ENCODE measurements around the gene REEP5.
"Not testable (repeated sequence)": the region's sequence is repeated elsewhere in the genome, so short reads cannot be mapped to it uniquely, and the experiment has no call there.

The REEP5 gene

GRCh38 chr5:112870966-112871365 lies 51.1 kb downstream of the REEP5 start:
- peaks cover 33 to 34% of the 10 kb centered on the region in 2 donors for H3K36me3 ChIP-seq (ENCODE audit: control insufficient read depth in 2 of 2, insufficient read depth in 2 of 2, low read length in 2 of 2)
- H3K9me3 ChIP-seq (ENCODE audit: control insufficient read depth in 2 of 2, low read length in 2 of 2), result no peaks in the 10 kb centered on the region
- H3K27ac ChIP-seq (ENCODE audit: low read depth in 2 of 2, low read length in 2 of 2), result no peak overlapping the region
- no peak overlapping the region for H3K4me3 ChIP-seq (ENCODE audit: low read length in 2 of 2)
- H3K4me1 ChIP-seq (ENCODE audit: control insufficient read depth in 2 of 2, insufficient read depth in 2 of 2, low read length in 2 of 2), result no peaks in the 10 kb centered on the region
- H3K9ac ChIP-seq (ENCODE audit: low read depth in 1 of 2, low read length in 2 of 2), result no peak overlapping the region
- no peaks in the 10 kb centered on the region for H3K27me3 ChIP-seq (ENCODE audit: control insufficient read depth in 2 of 2, insufficient read depth in 2 of 2, low read length in 2 of 2)

- no peaks in the 10 kb centered on the region for H3K9me3 ChIP-seq (ENCODE audit: control insufficient read depth in 2 of 2, low read length in 2 of 2)
- H3K4me1 ChIP-seq (ENCODE audit: control insufficient read depth in 2 of 2, insufficient read depth in 2 of 2, low read length in 2 of 2), result no peaks in the 10 kb centered on the region
- no peak overlapping the region for H3K4me3 ChIP-seq (ENCODE audit: low read length in 2 of 2)
- peaks cover 34 to 37% of the 10 kb centered on the region in 2 donors for H3K36me3 ChIP-seq (ENCODE audit: control insufficient read depth in 2 of 2, insufficient read depth in 2 of 2, low read length in 2 of 2)
- no peaks in the 10 kb centered on the region for H3K27me3 ChIP-seq (ENCODE audit: control insufficient read depth in 2 of 2, insufficient read depth in 2 of 2, low read length in 2 of 2)
- H3K9ac ChIP-seq (ENCODE audit: low read depth in 1 of 2, low read length in 2 of 2), result no peak overlapping the region
- H3K27ac ChIP-seq (ENCODE audit: low read depth in 2 of 2, low read length in 2 of 2), result no peak overlapping the region
These were observed 52.1 kb downstream of the REEP5 start for GRCh38 chr5:112869948-112870347.

DNA sequence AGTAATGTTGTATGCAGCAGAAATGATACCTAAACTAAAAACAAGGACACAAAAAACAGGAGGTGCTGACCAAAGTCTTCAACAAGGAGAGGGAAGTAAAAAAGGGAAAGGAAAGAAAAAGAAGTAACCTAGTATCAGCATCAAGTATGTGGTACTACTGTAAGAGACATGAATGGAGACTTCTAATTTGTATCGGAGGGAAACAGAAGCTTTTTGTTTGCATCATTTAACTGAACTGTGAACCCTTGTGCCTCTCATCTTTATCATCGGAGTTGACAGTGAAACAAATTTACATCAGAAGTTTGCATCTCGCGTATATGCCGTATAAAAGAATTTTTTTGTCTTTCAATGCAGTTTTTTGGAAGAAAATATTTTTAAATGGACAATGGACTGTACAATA lies 54.6 kb downstream of the REEP5 start:
- Histone ChIP-seq H3K27me3 (ENCODE audit: control insufficient read depth in 2 of 2, insufficient read depth in 2 of 2, low read length in 2 of 2) (no peaks in the 10 kb centered on the region), H3K9ac (ENCODE audit: low read depth in 1 of 2, low read length in 2 of 2) (no peak overlapping the region), H3K4me1 (ENCODE audit: control insufficient read depth in 2 of 2, insufficient read depth in 2 of 2, low read length in 2 of 2) (peaks cover 3 to 8% of the 10 kb centered on the region in 2 donors), H3K9me3 (ENCODE audit: control insufficient read depth in 2 of 2, low read length in 2 of 2) (no peaks in the 10 kb centered on the region), H3K27ac (ENCODE audit: low read depth in 2 of 2, low read length in 2 of 2) (no peak overlapping the region), H3K36me3 (ENCODE audit: control insufficient read depth in 2 of 2, insufficient read depth in 2 of 2, low read length in 2 of 2) (peaks cover 45 to 49% of the 10 kb centered on the region in 2 donors), H3K4me3 (ENCODE audit: low read length in 2 of 2) (no peak overlapping the region)

DNA sequence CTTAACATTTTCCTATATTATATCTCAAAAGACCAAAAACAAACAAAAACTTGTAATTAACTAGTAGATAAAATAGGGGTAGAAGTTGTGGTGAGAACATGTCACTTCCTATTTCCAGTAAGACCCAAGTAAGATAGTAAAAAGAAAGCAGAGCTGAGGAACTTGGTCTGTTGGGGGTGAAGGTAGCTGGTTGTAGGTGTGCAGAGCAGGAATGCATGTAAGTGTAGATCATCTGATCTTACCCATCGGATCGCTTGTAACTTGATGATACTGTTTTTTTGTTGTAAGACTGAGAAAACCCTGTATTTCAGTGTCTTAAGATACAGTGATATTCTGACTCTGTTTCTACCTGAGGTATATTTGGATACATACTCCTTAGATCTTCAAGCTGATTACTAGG lies 55.3 kb downstream of the REEP5 start:
- Histone ChIP-seq H3K27me3 (ENCODE audit: control insufficient read depth in 2 of 2, insufficient read depth in 2 of 2, low read length in 2 of 2) (no peaks in the 10 kb centered on the region), H3K4me1 (ENCODE audit: control insufficient read depth in 2 of 2, insufficient read depth in 2 of 2, low read length in 2 of 2) (peaks cover 9 to 14% of the 10 kb centered on the region in 2 donors), H3K9me3 (ENCODE audit: control insufficient read depth in 2 of 2, low read length in 2 of 2) (no peaks in the 10 kb centered on the region), H3K4me3 (ENCODE audit: low read length in 2 of 2) (no peak overlapping the region), H3K36me3 (ENCODE audit: control insufficient read depth in 2 of 2, insufficient read depth in 2 of 2, low read length in 2 of 2) (peaks cover 45 to 50% of the 10 kb centered on the region in 2 donors), H3K27ac (ENCODE audit: low read depth in 2 of 2, low read length in 2 of 2) (no peak overlapping the region), H3K9ac (ENCODE audit: low read depth in 1 of 2, low read length in 2 of 2) (no peak overlapping the region)

DNA sequence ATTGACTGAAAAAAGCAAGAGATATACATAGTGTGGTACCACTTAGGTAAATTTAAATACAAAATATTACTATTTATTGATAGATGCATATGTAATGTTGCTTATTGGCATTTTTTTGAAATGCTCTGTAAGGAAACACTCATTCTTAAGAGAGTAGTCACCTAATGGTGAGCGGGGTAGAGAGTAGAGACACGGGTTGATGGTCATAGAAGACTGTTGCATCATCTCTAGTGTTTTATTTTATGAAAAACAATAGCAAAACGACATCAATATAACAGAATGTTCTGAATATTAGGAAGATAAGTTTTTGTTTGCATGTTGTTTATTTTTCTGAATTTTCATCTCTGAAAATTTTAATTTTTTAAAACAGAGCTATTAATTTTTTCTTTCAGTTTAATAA lies 56.9 kb downstream of the REEP5 start:
- no peaks in the 10 kb centered on the region for H3K27me3 ChIP-seq (ENCODE audit: control insufficient read depth in 2 of 2, insufficient read depth in 2 of 2, low read length in 2 of 2)
- peaks cover 36 to 43% of the 10 kb centered on the region in 2 donors for H3K36me3 ChIP-seq (ENCODE audit: control insufficient read depth in 2 of 2, insufficient read depth in 2 of 2, low read length in 2 of 2)
- H3K4me1 ChIP-seq (ENCODE audit: control insufficient read depth in 2 of 2, insufficient read depth in 2 of 2, low read length in 2 of 2), result peaks cover 9 to 19% of the 10 kb centered on the region in 2 donors

GRCh38 chr5:112863549-112863948 lies 58.5 kb downstream of the REEP5 start:
- no peak overlapping the region for H3K27ac ChIP-seq (ENCODE audit: low read depth in 2 of 2, low read length in 2 of 2)
- H3K9me3 ChIP-seq (ENCODE audit: control insufficient read depth in 2 of 2, low read length in 2 of 2), result no peaks in the 10 kb centered on the region
- no peak overlapping the region for H3K9ac ChIP-seq (ENCODE audit: low read depth in 1 of 2, low read length in 2 of 2)
- H3K4me3 ChIP-seq (ENCODE audit: low read length in 2 of 2), result no peak overlapping the region
- peaks cover 30 to 36% of the 10 kb centered on the region in 2 donors for H3K36me3 ChIP-seq (ENCODE audit: control insufficient read depth in 2 of 2, insufficient read depth in 2 of 2, low read length in 2 of 2)
- H3K27me3 ChIP-seq (ENCODE audit: control insufficient read depth in 2 of 2, insufficient read depth in 2 of 2, low read length in 2 of 2), result no peaks in the 10 kb centered on the region
- peaks cover 9 to 19% of the 10 kb centered on the region in 2 donors for H3K4me1 ChIP-seq (ENCODE audit: control insufficient read depth in 2 of 2, insufficient read depth in 2 of 2, low read length in 2 of 2)

More for the DNA sequence above, 56.9 kb downstream of the REEP5 start:
- Histone ChIP-seq H3K9me3 (ENCODE audit: control insufficient read depth in 2 of 2, low read length in 2 of 2) (no peaks in the 10 kb centered on the region), H3K9ac (ENCODE audit: low read depth in 1 of 2, low read length in 2 of 2) (no peak overlapping the region), H3K4me3 (ENCODE audit: low read length in 2 of 2) (no peak overlapping the region), H3K27ac (ENCODE audit: low read depth in 2 of 2, low read length in 2 of 2) (no peak overlapping the region)

GRCh38 chr5:112862085-112862484 lies 59.9 kb downstream of the REEP5 start:
- peak overlapping the region; percentile 80 to 90 for H3K9ac ChIP-seq (ENCODE audit: low read depth in 1 of 2, low read length in 2 of 2)
- peaks cover 9 to 19% of the 10 kb centered on the region in 2 donors for H3K4me1 ChIP-seq (ENCODE audit: control insufficient read depth in 2 of 2, insufficient read depth in 2 of 2, low read length in 2 of 2)
- H3K4me3 ChIP-seq (ENCODE audit: low read length in 2 of 2), result peak overlapping the region; percentile 84 to 99
- no peaks in the 10 kb centered on the region for H3K27me3 ChIP-seq (ENCODE audit: control insufficient read depth in 2 of 2, insufficient read depth in 2 of 2, low read length in 2 of 2)
- no peak overlapping the region for H3K27ac ChIP-seq (ENCODE audit: low read depth in 2 of 2, low read length in 2 of 2)
- H3K9me3 ChIP-seq (ENCODE audit: control insufficient read depth in 2 of 2, low read length in 2 of 2), result no peaks in the 10 kb centered on the region
- peaks cover 21 to 25% of the 10 kb centered on the region in 2 donors for H3K36me3 ChIP-seq (ENCODE audit: control insufficient read depth in 2 of 2, insufficient read depth in 2 of 2, low read length in 2 of 2)

- H3K4me1 ChIP-seq (ENCODE audit: control insufficient read depth in 2 of 2, insufficient read depth in 2 of 2, low read length in 2 of 2), result peaks cover 9 to 19% of the 10 kb centered on the region in 2 donors
- H3K9ac ChIP-seq (ENCODE audit: low read depth in 1 of 2, low read length in 2 of 2), result peak overlapping the region; percentile 80 to 90
- no peaks in the 10 kb centered on the region for H3K27me3 ChIP-seq (ENCODE audit: control insufficient read depth in 2 of 2, insufficient read depth in 2 of 2, low read length in 2 of 2)
- H3K4me3 ChIP-seq (ENCODE audit: low read length in 2 of 2), result peak overlapping the region; percentile 84 to 99
- H3K36me3 ChIP-seq (ENCODE audit: control insufficient read depth in 2 of 2, insufficient read depth in 2 of 2, low read length in 2 of 2), result peaks cover 17 to 22% of the 10 kb centered on the region in 2 donors
- H3K9me3 ChIP-seq (ENCODE audit: control insufficient read depth in 2 of 2, low read length in 2 of 2), result no peaks in the 10 kb centered on the region
- H3K27ac ChIP-seq (ENCODE audit: low read depth in 2 of 2, low read length in 2 of 2), result peak overlapping the region; percentile 57 to 75
These were observed 60.4 kb downstream of the REEP5 start for GRCh38 chr5:112861638-112861985.

DNA sequence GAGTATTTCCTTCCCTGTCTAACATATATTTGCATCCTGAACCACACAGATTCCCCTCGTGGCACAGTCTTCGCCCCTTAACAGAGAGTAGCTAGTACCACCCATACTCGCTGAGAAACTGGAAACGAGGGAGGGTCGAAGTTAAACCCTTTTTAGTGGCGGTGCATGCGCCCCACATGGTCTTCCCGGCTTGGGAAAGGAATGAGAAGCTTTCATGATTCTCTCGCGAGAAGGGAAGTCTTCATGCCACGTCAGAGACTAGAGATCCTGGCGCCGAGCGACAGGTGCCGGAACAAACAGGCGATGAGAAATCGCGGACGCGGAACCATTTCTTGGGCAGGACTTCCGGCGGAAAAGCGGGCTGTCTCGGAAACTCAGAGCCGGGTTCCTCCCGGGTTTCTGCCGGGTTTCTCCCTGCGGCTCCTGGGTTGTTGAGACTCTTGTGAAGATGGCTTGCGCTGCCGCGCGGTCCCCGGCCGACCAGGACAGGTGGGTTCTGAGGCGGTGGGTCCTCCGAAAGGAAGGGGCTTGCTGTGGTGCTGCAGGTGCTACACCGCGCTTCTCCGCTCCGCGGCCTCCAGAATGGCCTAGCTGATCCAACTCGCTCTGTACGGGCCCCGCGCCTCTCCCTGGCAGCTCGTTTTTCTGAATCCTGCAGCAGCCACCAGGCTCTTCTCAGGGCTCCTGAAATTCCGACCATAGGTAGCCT lies 60.9 kb downstream of the REEP5 start, which contains the start of gene SRP19:
SRP19 (plus strand) TSS at position 359 of the 709 bp plus-strand sequence; CDS start at position 449, 90 bp downstream.
- no peaks in the 10 kb centered on the region for H3K27me3 ChIP-seq (ENCODE audit: control insufficient read depth in 2 of 2, insufficient read depth in 2 of 2, low read length in 2 of 2)
- no peaks in the 10 kb centered on the region for H3K9me3 ChIP-seq (ENCODE audit: control insufficient read depth in 2 of 2, low read length in 2 of 2)
- peaks cover 12 to 17% of the 10 kb centered on the region in 2 donors for H3K36me3 ChIP-seq (ENCODE audit: control insufficient read depth in 2 of 2, insufficient read depth in 2 of 2, low read length in 2 of 2)
- peak within 1 kb of the TSS; percentile 60 to 75 for H3K27ac ChIP-seq (ENCODE audit: low read depth in 2 of 2, low read length in 2 of 2)
- peak within 1 kb of the TSS; percentile 84 to 99 for H3K4me3 ChIP-seq (ENCODE audit: low read length in 2 of 2)
- peaks cover 9 to 19% of the 10 kb centered on the region in 2 donors for H3K4me1 ChIP-seq (ENCODE audit: control insufficient read depth in 2 of 2, insufficient read depth in 2 of 2, low read length in 2 of 2)
- H3K9ac ChIP-seq (ENCODE audit: low read depth in 1 of 2, low read length in 2 of 2), result peak within 1 kb of the TSS; percentile 80 to 90

DNA sequence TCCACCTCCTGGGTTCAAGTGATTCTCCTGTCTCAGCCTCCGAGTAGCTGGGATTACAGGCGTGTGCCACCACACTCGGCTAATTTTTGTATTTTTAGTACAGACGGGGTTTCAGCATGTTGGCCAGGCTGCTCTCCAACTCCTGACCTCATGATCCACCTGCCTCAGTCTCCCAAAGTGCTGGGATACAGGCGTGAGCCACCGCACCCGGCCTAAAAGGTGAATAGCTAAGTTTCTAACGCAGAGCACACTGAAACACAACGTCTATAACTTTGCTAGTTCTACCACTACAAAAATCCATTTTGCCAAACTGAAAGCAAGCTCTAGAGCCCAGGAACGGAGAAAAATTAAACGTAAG lies 61.5 kb downstream of the REEP5 start:
- peak overlapping the region; percentile 80 to 90 for H3K9ac ChIP-seq (ENCODE audit: low read depth in 1 of 2, low read length in 2 of 2)
- H3K4me1 ChIP-seq (ENCODE audit: control insufficient read depth in 2 of 2, insufficient read depth in 2 of 2, low read length in 2 of 2), result peaks cover 9 to 19% of the 10 kb centered on the region in 2 donors
- H3K4me3 ChIP-seq (ENCODE audit: low read length in 2 of 2), result peak overlapping the region; percentile 84 to 99
- peaks cover 12 to 17% of the 10 kb centered on the region in 2 donors for H3K36me3 ChIP-seq (ENCODE audit: control insufficient read depth in 2 of 2, insufficient read depth in 2 of 2, low read length in 2 of 2)
- peak overlapping the region; percentile 60 to 75 for H3K27ac ChIP-seq (ENCODE audit: low read depth in 2 of 2, low read length in 2 of 2)
- not testable (repeated sequence) for H3K27me3 ChIP-seq (ENCODE audit: control insufficient read depth in 2 of 2, insufficient read depth in 2 of 2, low read length in 2 of 2); H3K9me3 ChIP-seq (ENCODE audit: control insufficient read depth in 2 of 2, low read length in 2 of 2)

Data from mucosa of rectum (tissue), 2 donors.